Adrenal gland (tissue), 5 donors: ENCODE data around the gene AGPAT1.

Experiments
- POLR2A ChIP-seq, 2 donors: fragments of 450-650 bp; IDR thresholded peaks; one replicate each; pipeline ENCODE4 v1.6.1; 2017; ENCODE audit warnings: antibody characterized with exemption in 2 of 2, mild to moderate bottlenecking in 2 of 2, moderate library complexity in 1 of 2
- TF ChIP-seq, protein P1 (sequence below), 6 experiments: fragments of 450-650 bp in 4 of 6; fragments of 200-600 bp in 2 of 6; sonication (generic) in 1 of 6; IDR thresholded peaks; 1 replicate in 5 of 6; 2 replicates in 1 of 6; pipeline versions ENCODE4 v1.5.1 to v1.8.0; 2016 to 2021; ENCODE audit warnings: antibody characterized with exemption in 6 of 6, mild to moderate bottlenecking in 2 of 6, moderate library complexity in 1 of 6
- donor health status: DM: no; HTN: no; CAD: no.

DNA sequence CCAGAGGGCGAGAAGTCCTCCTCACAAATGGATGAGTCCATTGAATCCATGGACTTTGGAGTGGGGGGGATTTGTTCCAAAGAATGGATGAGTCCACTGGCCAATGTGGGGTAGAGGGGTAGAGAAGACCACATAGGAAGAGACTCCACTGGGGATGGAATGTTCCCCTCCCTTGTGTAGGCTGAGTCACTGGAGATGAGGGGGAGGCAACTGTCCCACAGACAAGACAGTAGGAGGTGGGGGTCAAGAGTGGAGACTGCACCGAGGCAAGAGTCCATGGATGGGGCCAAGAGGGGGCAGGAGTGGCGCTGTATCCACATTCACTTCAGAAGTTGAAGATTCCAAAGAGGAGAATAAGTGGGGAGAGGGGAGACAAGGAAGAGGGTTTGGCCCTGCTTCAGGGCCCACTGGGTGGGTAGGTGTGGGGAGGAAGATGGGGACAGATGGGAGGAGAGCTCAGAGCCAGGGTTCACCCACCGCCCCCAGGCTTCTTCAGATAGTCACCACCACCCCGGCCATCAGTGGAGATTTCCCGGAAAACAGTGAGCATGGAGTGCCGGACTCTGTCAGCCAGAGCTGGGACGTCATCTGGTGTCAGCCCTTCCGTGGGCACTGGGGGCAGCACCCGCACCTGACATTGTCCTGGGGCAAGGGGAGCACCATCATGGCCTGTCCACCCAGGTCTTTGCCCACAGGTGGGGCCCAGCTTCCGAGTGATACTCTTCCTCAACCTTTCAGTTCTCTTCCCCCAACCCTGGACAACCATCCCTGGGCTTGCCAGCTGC is 6.9 kb downstream of the AGPAT1 start:
- TF ChIP-seq, protein P1, sequence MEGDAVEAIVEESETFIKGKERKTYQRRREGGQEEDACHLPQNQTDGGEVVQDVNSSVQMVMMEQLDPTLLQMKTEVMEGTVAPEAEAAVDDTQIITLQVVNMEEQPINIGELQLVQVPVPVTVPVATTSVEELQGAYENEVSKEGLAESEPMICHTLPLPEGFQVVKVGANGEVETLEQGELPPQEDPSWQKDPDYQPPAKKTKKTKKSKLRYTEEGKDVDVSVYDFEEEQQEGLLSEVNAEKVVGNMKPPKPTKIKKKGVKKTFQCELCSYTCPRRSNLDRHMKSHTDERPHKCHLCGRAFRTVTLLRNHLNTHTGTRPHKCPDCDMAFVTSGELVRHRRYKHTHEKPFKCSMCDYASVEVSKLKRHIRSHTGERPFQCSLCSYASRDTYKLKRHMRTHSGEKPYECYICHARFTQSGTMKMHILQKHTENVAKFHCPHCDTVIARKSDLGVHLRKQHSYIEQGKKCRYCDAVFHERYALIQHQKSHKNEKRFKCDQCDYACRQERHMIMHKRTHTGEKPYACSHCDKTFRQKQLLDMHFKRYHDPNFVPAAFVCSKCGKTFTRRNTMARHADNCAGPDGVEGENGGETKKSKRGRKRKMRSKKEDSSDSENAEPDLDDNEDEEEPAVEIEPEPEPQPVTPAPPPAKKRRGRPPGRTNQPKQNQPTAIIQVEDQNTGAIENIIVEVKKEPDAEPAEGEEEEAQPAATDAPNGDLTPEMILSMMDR (IDR thresholded peaks at IDR 0.05): no peak
- TF ChIP-seq POLR2A (IDR thresholded peaks at IDR 0.05): no peak
